GM10248 (cell line): ENCODE data around the gene PGAP3.

Source experiments
- CTCF ChIA-PET: fragments of 300-600 bp; sonication (Branson Sonifier 250); formaldehyde crosslinking; extraction: SDS; loops from one replicate; lab custom pipeline; 2021; ENCODE audit warnings: antibody characterized with exemption; lab: Yijun Ruan, JAX
- POLR2A ChIA-PET: fragments of 350-650 bp; sonication (Branson Sonifier 250); formaldehyde crosslinking; extraction: SDS; loops from one replicate; lab custom pipeline; 2020; ENCODE audit warnings: antibody characterized with exemption; lab: Yijun Ruan, JAX
- DNase-seq: peaks from one replicate; pipeline ENCODE4 v3.0.0; 2012; ENCODE audit errors: extremely low spot score
- CTCF ChIP-seq: IDR thresholded peaks from 2 replicates; pipeline ENCODE4 v1.5.1; 2012; ENCODE audit warnings: mild to moderate bottlenecking, low read depth; ENCODE audit errors: extremely low read depth, missing control alignments, control extremely low read depth

The PGAP3 gene

GRCh38 chr17:39629898-39630297, 58.0 kb downstream of the PGAP3 start:
- DNase-seq: no peak
- TF ChIP-seq CTCF: no peak
- ChIA-PET POLR2A (no interaction called here), CTCF (interaction anchor here (1.9 to 6.5 kb wide), 6 partner anchors 7 to 126 kb away, joined by 4 to 166 read pairs (median 6); no protein-coding TSS in a partner anchor)

GRCh38 chr17:39629494-39629880, 58.4 kb downstream of the PGAP3 start:
- no peak for TF ChIP-seq CTCF
- ChIA-PET POLR2A (no interaction called here), CTCF (interaction anchor here (1.9 to 6.5 kb wide), 6 partner anchors 7 to 127 kb away, joined by 4 to 166 read pairs (median 6); no protein-coding TSS in a partner anchor)
- no peak for DNase-seq

- CTCF ChIA-PET: interaction anchor here (0.9 to 1.9 kb wide), 8 partner anchors 9 to 127 kb away, joined by 3 to 5 read pairs (median 4); partner anchors contain the start of gene MIEN1
- POLR2A ChIA-PET: no interaction called here
Observed at GRCh38 chr17:39628655-39629493, 59.0 kb downstream of the PGAP3 start.

GRCh38 chr17:39627712-39628516, 59.9 kb downstream of the PGAP3 start:
- ChIA-PET POLR2A (no interaction called here), CTCF (interaction anchor here (0.9 to 1.9 kb wide), 8 partner anchors 8 to 128 kb away, joined by 3 to 5 read pairs (median 4); partner anchors contain the start of gene MIEN1)
- TF ChIP-seq CTCF: no peak
- DNase-seq: no peak

More at GRCh38 chr17:39628655-39629493, 59.0 kb downstream of the PGAP3 start:
- no peak for TF ChIP-seq CTCF
- no peak for DNase-seq

- POLR2A ChIA-PET: no interaction called here
- no peak for DNase-seq
- CTCF ChIA-PET: interaction anchor here (1.2 to 9.5 kb wide), 3 partner anchors 14 to 27 kb away, joined by 4 to 134 read pairs (median 5); no protein-coding TSS in a partner anchor
- TF ChIP-seq CTCF: no peak
Observed at GRCh38 chr17:39627047-39627711, 60.7 kb downstream of the PGAP3 start.
